ENCODE measurements around the gene ARFGEF3. TPM values are rescaled to one million over a fixed set of nuclear protein-coding genes. Genes with fewer than 3 reads are reported as not detected.

Gene ARFGEF3
- total and polyA plus RNA-seq, 10 of the 15 experiments (the other 5 are each of a cell fraction or from before 2014, with no cell fraction given): under 0.01 to 0.08 (median 0.02) TPM; not detected in 1

GRCh38 chr6:138370631-138371451 lies 209.1 kb downstream of the ARFGEF3 start:
- Histone ChIP-seq H3K79me2 (ENCODE audit: control insufficient read depth, insufficient read depth, low read length) (no peaks in the 10 kb centered on the region), H3K27ac (ENCODE audit: control insufficient read depth, insufficient read depth) (no peak overlapping the region), H3K9me3 (replicated peaks; ENCODE audit: control insufficient read depth, insufficient read depth, low read length) (no peaks in the 10 kb centered on the region), H4K20me1 (ENCODE audit: control insufficient read depth, insufficient read depth) (no peaks in the 10 kb centered on the region), H3K36me3 (ENCODE audit: control insufficient read depth in 2 of 2, insufficient read depth in 2 of 2, low read length in 1 of 2) (no peaks in the 10 kb centered on the region), H3K9ac (ENCODE audit: control insufficient read depth, insufficient read depth, low read length) (no peak overlapping the region), H2AFZ (ENCODE audit: control insufficient read depth, low read depth, low read length) (no peak overlapping the region), H3K4me2 (ENCODE audit: control insufficient read depth, insufficient read depth) (no peak overlapping the region), H3K4me3 (no peak overlapping the region), H3K27me3 (replicated peaks in 1 of 2; ENCODE audit: control insufficient read depth in 2 of 2, insufficient read depth in 2 of 2, low read length in 1 of 2) (no peaks in the 10 kb centered on the region), H3K4me1 (ENCODE audit: control insufficient read depth, insufficient read depth, low read length) (no peaks in the 10 kb centered on the region)
- intact Hi-C loops (cut with micrococcal nuclease; ENCODE audit: unreplicated experiment) (no loop called here), in situ Hi-C loops (cut with MboI) (no loop called here)
- ChIA-PET POLR2A (no interaction called here), RAD21 (ENCODE audit: unreplicated experiment) (no interaction called here), CTCF (interaction anchor here (0.6 kb wide), 1 partner anchor 272 kb away, joined by 3 read pairs; no protein-coding TSS in a partner anchor), SMC1A (ENCODE audit: uncharacterized antibody, unreplicated experiment) (no interaction called here)
- 29% methylated on average over 9 of the region's 9 CpGs for WGBS (ENCODE audit: insufficient coverage, insufficient replicate concordance, low lambda C conversion rate, missing lambda C conversion rate)
- TF ChIP-seq CREB1 (IDR thresholded peaks at IDR 0.05; ENCODE audit: low read depth) (no peak), IRF5 (IDR thresholded peaks at IDR 0.05; ENCODE audit: borderline replicate concordance) (no peak), MAX (IDR thresholded peaks at IDR 0.05; ENCODE audit: low read depth, low read length) (no peak), CEBPB (IDR thresholded peaks at IDR 0.05; ENCODE audit: borderline replicate concordance in 1 of 2, low read depth in 2 of 2, low read length in 2 of 2) (no peak), ZZZ3 (IDR thresholded peaks at IDR 0.05; ENCODE audit: control insufficient read depth, insufficient read length, low read depth) (no peak), SUPT20H (IDR thresholded peaks at IDR 0.05; ENCODE audit: borderline replicate concordance, control insufficient read depth, low read depth, low read length) (no peak), JUND (IDR thresholded peaks at IDR 0.05; ENCODE audit: low read depth, low read length) (no peak), ETV6 (conservative IDR thresholded peaks at IDR 0.05 in 1 of 2, IDR thresholded peaks at IDR 0.05 in 1 of 2; ENCODE audit: borderline replicate concordance in 1 of 2, low read depth in 1 of 2) (no peak)
- TF ChIP-seq, protein P1, sequence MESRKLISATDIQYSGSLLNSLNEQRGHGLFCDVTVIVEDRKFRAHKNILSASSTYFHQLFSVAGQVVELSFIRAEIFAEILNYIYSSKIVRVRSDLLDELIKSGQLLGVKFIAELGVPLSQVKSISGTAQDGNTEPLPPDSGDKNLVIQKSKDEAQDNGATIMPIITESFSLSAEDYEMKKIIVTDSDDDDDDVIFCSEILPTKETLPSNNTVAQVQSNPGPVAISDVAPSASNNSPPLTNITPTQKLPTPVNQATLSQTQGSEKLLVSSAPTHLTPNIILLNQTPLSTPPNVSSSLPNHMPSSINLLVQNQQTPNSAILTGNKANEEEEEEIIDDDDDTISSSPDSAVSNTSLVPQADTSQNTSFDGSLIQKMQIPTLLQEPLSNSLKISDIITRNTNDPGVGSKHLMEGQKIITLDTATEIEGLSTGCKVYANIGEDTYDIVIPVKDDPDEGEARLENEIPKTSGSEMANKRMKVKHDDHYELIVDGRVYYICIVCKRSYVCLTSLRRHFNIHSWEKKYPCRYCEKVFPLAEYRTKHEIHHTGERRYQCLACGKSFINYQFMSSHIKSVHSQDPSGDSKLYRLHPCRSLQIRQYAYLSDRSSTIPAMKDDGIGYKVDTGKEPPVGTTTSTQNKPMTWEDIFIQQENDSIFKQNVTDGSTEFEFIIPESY (IDR thresholded peaks at IDR 0.05): no peak
- DNase-seq (ENCODE audit: low read depth, low spot score) (no peak), ATAC-seq (no peak), FAIRE-seq (no peak)
- BruUV-seq (replicated peaks): no TSS peak

All from GM12878 (cell line).